Activated B cell treated with CpG ODN at 0.5 μM for 24 hours (primary cell): Measurements from ENCODE around the gene UBAC2. TPM values are rescaled to one million over a fixed set of nuclear protein-coding genes. Genes with fewer than 3 reads are reported as not detected.

Source experiments
- ATAC-seq: fragments of 200-7000 bp; cut with Tn5 transposase; one replicate; pipeline ENCODE4 v1.10.0; 2021; ENCODE audit warnings: low read depth, mild to moderate bottlenecking, moderate library complexity
- CTCF ChIA-PET: fragments of 350-600 bp; sonication (Branson Sonifier 250); formaldehyde crosslinking; loops from one replicate; lab custom pipeline; 2021; ENCODE audit warnings: antibody characterized with exemption; lab: Charles Lee
- POLR2A ChIA-PET: fragments of 350-600 bp; sonication (Branson Sonifier 250); formaldehyde crosslinking; loops from one replicate; lab custom pipeline; 2021; ENCODE audit warnings: antibody characterized with exemption; lab: Charles Lee
- DNase-seq: peaks from one replicate; pipeline ENCODE4 v3.0.0; 2022
- H3K27ac Mint-ChIP-seq: one replicate; pipeline ENCODE4 v1.8.0; 2020; ENCODE audit warnings: mixed read lengths
- H3K27me3 Mint-ChIP-seq: one replicate; pipeline ENCODE4 v1.8.0; 2021; ENCODE audit warnings: mixed read lengths
- H3K36me3 Mint-ChIP-seq: one replicate; pipeline ENCODE4 v1.8.0; 2021; ENCODE audit warnings: low read depth, mixed read lengths
- H3K4me1 Mint-ChIP-seq: one replicate; pipeline ENCODE4 v1.8.0; 2021; ENCODE audit warnings: mixed read lengths
- H3K4me3 Mint-ChIP-seq: one replicate; pipeline ENCODE4 v1.8.0; 2020; ENCODE audit warnings: mild to moderate bottlenecking, mixed read lengths
- H3K9me3 Mint-ChIP-seq: one replicate; pipeline ENCODE4 v1.8.0; 2020; ENCODE audit warnings: mixed read lengths
- intact Hi-C: fragments of 100-400 bp; cut with micrococcal nuclease; formaldehyde crosslinking; loops from one replicate; pipeline ENCODE4 v1.15.1; 2024
- total RNA-seq: library from RNA; stranded (reverse); gene quantifications from 2 replicates; pipeline ENCODE4 v1.2.3, GENCODE V29; 2022
- TF ChIP-seq, protein P1 (sequence below): fragments of 200-600 bp; IDR thresholded peaks from one replicate; pipeline ENCODE4 v1.8.0; 2022; ENCODE audit warnings: antibody characterized with exemption, mild to moderate bottlenecking

The UBAC2 gene
- total RNA-seq, 1 donor from 2014 or later = 51.0 TPM

DNA sequence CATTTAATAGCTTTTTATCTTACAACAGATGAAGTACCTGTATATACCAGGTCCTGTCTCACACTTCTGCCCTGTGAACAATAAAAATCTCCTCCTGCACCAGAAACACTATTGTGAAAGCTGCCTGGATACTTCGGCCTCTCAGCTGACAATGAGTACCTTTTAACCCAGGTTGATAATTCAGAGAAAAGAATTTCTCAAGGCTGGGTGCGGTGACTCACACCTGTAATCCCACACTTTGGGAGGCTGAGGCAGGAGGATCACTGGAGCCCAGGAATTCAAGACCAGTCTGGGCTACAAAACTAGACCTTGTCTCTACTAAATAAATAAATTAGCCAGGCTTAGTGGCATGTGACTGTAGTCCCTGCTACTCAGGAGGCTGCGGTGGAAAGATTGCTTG lies 235.3 kb downstream of the UBAC2 start:
- H3K9me3 Mint-ChIP-seq = no peaks in the 10 kb centered on the region
- H3K27ac Mint-ChIP-seq = peak overlapping the region; percentile 19
- H3K4me1 Mint-ChIP-seq = peaks cover 74% of the 10 kb centered on the region
- intact Hi-C loops = loop anchor here (10.0 kb wide), 1 partner anchor 1239 kb away; the partner anchor contains the start of gene TMTC4
- no peaks in the 10 kb centered on the region for H3K36me3 Mint-ChIP-seq
- H3K4me3 Mint-ChIP-seq = no peak overlapping the region
- DNase-seq (no peak), ATAC-seq (no peak)
- ChIA-PET CTCF (interaction anchor here (0.7 to 8.4 kb wide), 35 partner anchors 11 to 259 kb away, joined by 3 to 342 read pairs (median 6); partner anchors contain the start of gene GPR183), POLR2A (interaction anchor here (0.7 to 4.9 kb wide), 8 partner anchors 10 to 166 kb away, joined by 3 to 45 read pairs (median 10); no protein-coding TSS in a partner anchor)
- H3K27me3 Mint-ChIP-seq = no peaks in the 10 kb centered on the region
- TF ChIP-seq, protein P1, sequence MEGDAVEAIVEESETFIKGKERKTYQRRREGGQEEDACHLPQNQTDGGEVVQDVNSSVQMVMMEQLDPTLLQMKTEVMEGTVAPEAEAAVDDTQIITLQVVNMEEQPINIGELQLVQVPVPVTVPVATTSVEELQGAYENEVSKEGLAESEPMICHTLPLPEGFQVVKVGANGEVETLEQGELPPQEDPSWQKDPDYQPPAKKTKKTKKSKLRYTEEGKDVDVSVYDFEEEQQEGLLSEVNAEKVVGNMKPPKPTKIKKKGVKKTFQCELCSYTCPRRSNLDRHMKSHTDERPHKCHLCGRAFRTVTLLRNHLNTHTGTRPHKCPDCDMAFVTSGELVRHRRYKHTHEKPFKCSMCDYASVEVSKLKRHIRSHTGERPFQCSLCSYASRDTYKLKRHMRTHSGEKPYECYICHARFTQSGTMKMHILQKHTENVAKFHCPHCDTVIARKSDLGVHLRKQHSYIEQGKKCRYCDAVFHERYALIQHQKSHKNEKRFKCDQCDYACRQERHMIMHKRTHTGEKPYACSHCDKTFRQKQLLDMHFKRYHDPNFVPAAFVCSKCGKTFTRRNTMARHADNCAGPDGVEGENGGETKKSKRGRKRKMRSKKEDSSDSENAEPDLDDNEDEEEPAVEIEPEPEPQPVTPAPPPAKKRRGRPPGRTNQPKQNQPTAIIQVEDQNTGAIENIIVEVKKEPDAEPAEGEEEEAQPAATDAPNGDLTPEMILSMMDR = no peak

Other genes starting within 250 kb of the UBAC2 start
- 24.1 and 25.5 TPM in 2 replicates for gene DOCK9, start 222.8 kb upstream of the UBAC2 start, total RNA-seq
- gene GPR18, start 57.5 kb downstream of the UBAC2 start, total RNA-seq = 29.0 and 32.4 TPM in 2 replicates
- gene GPR183, start 106.5 kb downstream of the UBAC2 start, total RNA-seq = 84.5 and 86.4 TPM in 2 replicates